Upper lobe of left lung (tissue), 4 donors: Measurements from ENCODE around the gene PCNX2.

Source experiments
- CTCF ChIP-seq, 6 experiments: fragments of 450-650 bp in 4 of 6; fragments of 200-600 bp in 2 of 6; sonication (generic) in 2 of 6; IDR thresholded peaks; one replicate each; pipeline ENCODE4 v1.5.1; 2016 to 2019; ENCODE audit warnings: antibody characterized with exemption in 6 of 6
- POLR2A ChIP-seq, 4 donors: fragments of 450-650 bp; IDR thresholded peaks; one replicate each; pipeline ENCODE4 v1.5.1; 2016 to 2017; ENCODE audit warnings: antibody characterized with exemption in 4 of 4, mild to moderate bottlenecking in 2 of 4
- POLR2AphosphoS5 ChIP-seq, 2 donors: sonication (generic); formaldehyde crosslinking; IDR thresholded peaks; one replicate each; pipeline ENCODE4 v1.5.1; 2017; ENCODE audit warnings: antibody characterized with exemption in 2 of 2

GRCh38 chr1:233252441-233252840, 43.1 kb downstream of the PCNX2 start:
- TF ChIP-seq CTCF (IDR thresholded peaks at IDR 0.05) (no peak), POLR2AphosphoS5 (IDR thresholded peaks at IDR 0.05) (no peak), POLR2A (IDR thresholded peaks at IDR 0.05) (no peak)
